Heart right ventricle (tissue), 16 donors: ENCODE measurements around the gene DGAT2. TPM values are rescaled to one million over a fixed set of nuclear protein-coding genes. Genes with fewer than 3 reads are reported as not detected.

Source experiments
- ATAC-seq, 8 donors: fragments of 200-7000 bp; cut with Tn5 transposase; one replicate each; pipeline ENCODE4 v1.9.1; 2020; ENCODE audit warnings: mild to moderate bottlenecking in 8 of 8, moderate library complexity in 8 of 8, moderate number of reproducible peaks in 1 of 8
- DNase-seq, 2 donors: peaks; one replicate each; pipeline ENCODE4 v3.0.0-alpha.2; 2020
- H3K27ac ChIP-seq, 10 donors: fragments of 200-600 bp; sonication (generic) in 2 of 10; one replicate each; pipeline versions ENCODE4 v1.5.0 to v1.8.0; 2020 to 2022; ENCODE audit warnings: mild to moderate bottlenecking in 3 of 10
- H3K27me3 ChIP-seq, 7 donors: fragments of 200-600 bp; one replicate each; pipeline ENCODE4 v1.8.0; 2021 to 2022; ENCODE audit warnings: mild to moderate bottlenecking in 2 of 7
- H3K36me3 ChIP-seq, 9 donors: fragments of 200-600 bp; sonication (generic) in 1 of 9; one replicate each; pipeline versions ENCODE4 v1.5.0 to v1.8.0; 2020 to 2022; ENCODE audit warnings: mild to moderate bottlenecking in 2 of 9
- H3K4me1 ChIP-seq, 9 donors: fragments of 200-600 bp; sonication (generic) in 1 of 9; one replicate each; pipeline versions ENCODE4 v1.5.0 to v1.8.0; 2020 to 2022; ENCODE audit warnings: mild to moderate bottlenecking in 4 of 9
- H3K4me3 ChIP-seq, 10 donors: fragments of 200-600 bp; sonication (generic) in 2 of 10; one replicate each; pipeline versions ENCODE4 v1.5.0 to v1.8.0; 2020 to 2022; ENCODE audit warnings: mild to moderate bottlenecking in 7 of 10, moderate library complexity in 2 of 10
- H3K9me3 ChIP-seq, 11 donors: fragments of 200-600 bp in 10 of 11; sonication (generic) in 2 of 11; one replicate each; pipeline versions ENCODE4 v1.5.0 to v1.8.0; 2013 to 2022; ENCODE audit warnings: mild to moderate bottlenecking in 2 of 11, control low read depth in 1 of 11, moderate library complexity in 1 of 11
- WGBS, 2 donors: extraction: QIAGEN DNeasy Blood & Tissue Kit; methylation state at CpG; one replicate each; pipeline ENCODE4 v1.1.7; 2013; ENCODE audit warnings: inconsistent platforms in 1 of 2; 5-methylcytosine and 5-hydroxymethylcytosine counted together
- intact Hi-C, 10 donors: fragments of 100-400 bp; cut with DNase I; formaldehyde crosslinking; loops; one replicate each; pipeline versions ENCODE4 v1.11.1 to v1.14.2; 2022
- polyA plus RNA-seq, 2 donors: library from polyadenylated mRNA; stranded (reverse); fragments of 200-250 nt; gene quantifications; one replicate each; pipeline ENCODE4 v1.2.3, GENCODE V29; 2013
- total RNA-seq, 10 donors: library from RNA; stranded (reverse); fragmentation: NEBNext Ultra II Directional in 3 of 10; extraction: Animal tissue kit (Norgen Biotek cat#: 25700) in 3 of 10; gene quantifications; one replicate each; pipeline versions ENCODE4 v1.2.1 to v1.2.4, GENCODE V29; 2021 to 2023
- TF ChIP-seq, protein P1 (sequence below), 9 donors: fragments of 200-600 bp; sonication (generic) in 2 of 9; IDR thresholded peaks; one replicate each; pipeline versions ENCODE4 v1.5.0 to v1.8.0; 2021 to 2022; ENCODE audit warnings: antibody characterized with exemption in 9 of 9, mild to moderate bottlenecking in 5 of 9, moderate library complexity in 1 of 9
- donor health status: Arrhythmogenic right ventricular cardiomyopathy.
- donor health status: ischemic (EF 13 %, LVEDD 7.1; RV severe dilation, severe dysfunction).
- donor health status: healthy with polysubstance abuse.
- donor health status: DM: no; HTN: yes; CAD: no.
- donor health status: DM: no; HTN: no; CAD: no.
- donor health status: ischemic (EF 25% LVEDD 6.9; RV normal size, moderate dysfunction).
- donor health status: ischemic (EF 25% LVEDD 5.7; RV mildly dilated, moderate dysfunction).
- donor health status: healthy.
- donor health status: DM: yes; HTN: yes; CAD: no.
- donor health status: Ischemic cardiomyopathy.
- donor health status: ischemic (EF 35%, LVEDD 5.7; RV mildly dilated, moderate dysfunction).
- donor health status: nonischemic (EF 11% LVEDD 7.7; RV severe dilation, severe dysfunction).
- donor health status: DM: yes; HTN: yes; CAD: no.
- donor health status: PGD.
- donor health status: ischemic (EF 29% LVEDD 5.4; RV normal size, mild dysfunction).
- donor health status: nonischemic (EF 23%, LVEDD 6.1; RV moderate dilation, normal function).

Gene DGAT2
- total and polyA plus RNA-seq, 12 donors: 6.2 to 24.4 (median 10.6) TPM

DNA sequence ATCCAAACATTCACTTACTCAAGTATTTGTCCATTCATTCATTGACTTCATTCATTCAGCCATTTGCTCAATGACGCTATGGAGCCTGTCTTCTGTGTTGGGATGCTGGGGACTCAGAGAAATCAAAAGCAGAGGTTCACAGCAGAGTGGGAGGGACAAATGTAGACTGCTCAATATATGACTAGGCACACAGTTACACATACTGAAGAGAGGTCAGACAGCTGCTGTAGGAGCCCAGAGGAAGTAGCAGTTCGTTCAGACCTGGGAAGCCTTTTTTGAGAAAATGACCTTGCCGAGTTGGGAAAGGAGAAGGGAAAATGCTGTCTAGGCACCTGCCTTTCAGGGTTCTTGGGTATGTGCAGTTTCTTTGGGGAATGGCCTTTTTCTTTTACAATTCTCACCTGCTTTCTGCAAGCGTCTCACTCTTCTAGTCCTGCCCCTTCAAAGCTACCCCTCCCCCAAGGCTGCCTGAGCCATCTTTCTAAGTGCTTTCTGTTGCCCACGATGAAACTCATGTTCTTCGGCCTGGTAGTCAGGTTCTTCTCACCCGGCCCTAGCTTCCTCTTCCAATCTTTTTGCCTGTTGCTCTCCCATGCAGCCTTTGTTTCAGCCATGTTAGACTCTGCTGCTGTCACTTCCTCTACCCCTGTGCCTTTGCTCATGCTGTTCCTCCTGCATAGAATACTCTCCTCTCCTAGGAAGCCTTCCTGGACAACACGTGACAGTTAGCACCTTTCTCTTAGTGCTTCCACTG lies 42.2 kb downstream of the DGAT2 start:
- Histone ChIP-seq H3K27me3 (no peaks in the 10 kb centered on the region), H3K36me3 (no peaks in the 10 kb centered on the region), H3K4me3 (no peak overlapping the region), H3K27ac (peak overlapping the region in 1 of 10 donors; percentile 15), H3K9me3 (no peaks in the 10 kb centered on the region), H3K4me1 (peaks cover 3 to 17% (median 10%) of the 10 kb centered on the region in 9 donors)
- TF ChIP-seq, protein P1, sequence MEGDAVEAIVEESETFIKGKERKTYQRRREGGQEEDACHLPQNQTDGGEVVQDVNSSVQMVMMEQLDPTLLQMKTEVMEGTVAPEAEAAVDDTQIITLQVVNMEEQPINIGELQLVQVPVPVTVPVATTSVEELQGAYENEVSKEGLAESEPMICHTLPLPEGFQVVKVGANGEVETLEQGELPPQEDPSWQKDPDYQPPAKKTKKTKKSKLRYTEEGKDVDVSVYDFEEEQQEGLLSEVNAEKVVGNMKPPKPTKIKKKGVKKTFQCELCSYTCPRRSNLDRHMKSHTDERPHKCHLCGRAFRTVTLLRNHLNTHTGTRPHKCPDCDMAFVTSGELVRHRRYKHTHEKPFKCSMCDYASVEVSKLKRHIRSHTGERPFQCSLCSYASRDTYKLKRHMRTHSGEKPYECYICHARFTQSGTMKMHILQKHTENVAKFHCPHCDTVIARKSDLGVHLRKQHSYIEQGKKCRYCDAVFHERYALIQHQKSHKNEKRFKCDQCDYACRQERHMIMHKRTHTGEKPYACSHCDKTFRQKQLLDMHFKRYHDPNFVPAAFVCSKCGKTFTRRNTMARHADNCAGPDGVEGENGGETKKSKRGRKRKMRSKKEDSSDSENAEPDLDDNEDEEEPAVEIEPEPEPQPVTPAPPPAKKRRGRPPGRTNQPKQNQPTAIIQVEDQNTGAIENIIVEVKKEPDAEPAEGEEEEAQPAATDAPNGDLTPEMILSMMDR (IDR thresholded peaks at IDR 0.05): no peak
- 82 to 85% methylated on average over 8 of the region's 8 CpGs for WGBS, 2 donors
- DNase-seq: no peak
- intact Hi-C loops: no loop called here
- ATAC-seq: no peak

DNA sequence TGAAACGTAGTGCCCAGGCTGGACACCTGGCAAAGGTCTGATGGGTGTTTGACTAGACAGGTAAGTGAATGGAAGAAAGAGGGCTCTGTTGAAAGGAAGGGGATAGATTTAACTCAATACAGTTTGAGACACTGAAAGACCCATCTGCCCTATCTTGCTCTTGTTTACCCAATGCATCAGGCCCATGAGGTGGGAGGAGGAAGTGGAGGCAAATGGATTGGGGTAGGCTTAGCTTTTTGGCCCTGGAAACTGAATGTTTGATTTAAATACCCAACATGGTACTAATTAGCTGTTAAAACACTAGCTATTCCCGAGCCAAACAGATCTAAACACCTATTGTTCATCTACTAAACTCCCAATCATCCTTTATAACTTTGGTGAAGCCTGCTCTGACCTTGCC lies 42.9 kb downstream of the DGAT2 start:
- Histone ChIP-seq H3K4me1 (peaks cover 3 to 20% (median 17%) of the 10 kb centered on the region in 9 donors), H3K36me3 (no peaks in the 10 kb centered on the region), H3K9me3 (no peaks in the 10 kb centered on the region), H3K4me3 (no peak overlapping the region), H3K27ac (no peak overlapping the region), H3K27me3 (no peaks in the 10 kb centered on the region)
- no peak for ATAC-seq
- no peak for DNase-seq
- WGBS, 2 donors: 73 to 85% methylated on average over 2 of the region's 2 CpGs
- intact Hi-C loops: no loop called here
- TF ChIP-seq, protein P1 (IDR thresholded peaks at IDR 0.05): no peak

DNA sequence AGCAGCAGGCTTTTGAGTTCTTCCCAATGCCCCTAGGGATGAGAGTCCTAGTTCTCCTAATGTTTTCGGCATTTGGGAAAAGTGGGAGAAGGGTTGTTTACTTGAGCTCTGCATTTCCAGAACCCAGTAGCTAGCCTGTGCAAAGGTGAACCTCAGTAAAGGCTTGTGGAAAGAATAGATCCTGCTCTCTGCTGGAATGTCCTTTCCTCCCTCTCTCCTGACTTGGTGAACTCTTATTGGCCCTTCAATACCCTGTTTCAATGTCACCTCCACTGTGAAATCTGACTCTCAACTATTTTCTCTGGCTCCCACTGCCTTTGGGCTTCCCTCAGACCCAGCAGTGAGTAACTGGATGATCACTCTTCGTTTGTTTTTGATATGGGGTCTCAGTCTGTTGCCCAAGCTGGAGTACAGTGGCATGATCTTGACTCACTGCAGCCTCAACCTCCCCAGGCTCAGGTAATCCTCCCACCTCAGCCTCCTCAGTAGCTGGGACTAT lies 44.0 kb downstream of the DGAT2 start:
- Histone ChIP-seq H3K4me3 (no peak overlapping the region), H3K9me3 (no peaks in the 10 kb centered on the region), H3K4me1 (peaks cover 7 to 31% (median 28%) of the 10 kb centered on the region in 9 donors), H3K27me3 (no peaks in the 10 kb centered on the region), H3K27ac (peak overlapping the region in 6 of 10 donors; percentile 31 to 98 (median 71)), H3K36me3 (no peaks in the 10 kb centered on the region)
- TF ChIP-seq, protein P1 (IDR thresholded peaks at IDR 0.05): no peak
- 84 to 88% methylated on average over 2 of the region's 2 CpGs for WGBS, 2 donors
- no peak for DNase-seq
- intact Hi-C loops: no loop called here
- ATAC-seq: no peak

DNA sequence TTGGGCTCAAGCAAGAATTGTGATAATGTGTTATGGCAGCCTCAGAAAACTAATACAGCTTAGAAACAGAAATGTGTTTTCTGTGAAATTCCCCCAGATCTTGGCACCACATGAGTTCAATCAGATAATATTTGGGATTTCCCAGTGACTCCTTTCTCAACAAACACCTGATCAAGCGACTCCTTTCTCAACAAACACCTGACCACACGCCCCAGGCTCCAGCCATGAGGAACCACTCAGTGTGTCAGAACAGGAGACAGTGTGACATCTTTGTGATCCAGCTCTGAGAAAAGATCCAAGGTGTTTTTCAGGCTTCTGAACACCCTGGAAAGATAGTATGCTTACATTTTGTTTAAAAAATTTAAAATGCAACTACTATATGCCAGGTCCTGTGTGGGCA lies 44.5 kb downstream of the DGAT2 start:
- TF ChIP-seq, protein P1 (IDR thresholded peaks at IDR 0.05): no peak
- intact Hi-C loops: no loop called here
- H3K4me3 ChIP-seq: no peak overlapping the region
- H3K36me3 ChIP-seq: no peaks in the 10 kb centered on the region
- DNase-seq (no peak), ATAC-seq (no peak)
- H3K27me3 ChIP-seq: no peaks in the 10 kb centered on the region
- H3K4me1 ChIP-seq: peaks cover 7 to 37% (median 31%) of the 10 kb centered on the region in 9 donors
- peak overlapping the region in 6 of 10 donors; percentile 31 to 98 (median 71) for H3K27ac ChIP-seq
- 67 to 78% methylated on average over 2 of the region's 2 CpGs for WGBS, 2 donors
- H3K9me3 ChIP-seq: no peaks in the 10 kb centered on the region
